ENCODE data around the gene FGF19. TPM values are rescaled to one million over a fixed set of nuclear protein-coding genes. Genes with fewer than 3 reads are reported as not detected.
A peak's percentile ranks its signal among the peaks of the same experiment; 100 is the strongest.

Gene FGF19
- total RNA-seq, 1 experiment from 2014 or later, result 10.3 TPM

DNA sequence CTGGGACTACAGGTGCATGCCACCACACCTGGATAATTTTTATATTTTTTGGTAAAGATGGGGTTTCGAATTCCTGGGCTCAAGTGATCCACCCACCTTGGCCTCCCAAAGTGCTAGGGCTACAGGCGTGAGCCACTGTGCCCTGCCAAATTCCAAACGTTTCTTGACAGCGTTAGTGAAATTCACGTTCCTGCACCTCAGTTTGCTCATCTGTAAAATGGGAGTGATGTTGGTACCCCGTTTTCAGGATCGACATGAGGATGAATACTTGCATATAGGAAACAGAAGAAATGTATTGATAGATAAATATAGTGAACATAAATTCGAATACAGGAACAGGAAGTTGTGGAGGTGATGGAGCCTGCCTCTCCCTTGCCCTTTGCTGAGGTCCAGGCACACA lies 18.5 kb downstream of the FGF19 start:
- Histone ChIP-seq H3K27ac (no peak overlapping the region), H3K27me3 (replicated peaks) (no peaks in the 10 kb centered on the region), H3K4me3 (no peak overlapping the region), H3K9me3 (replicated peaks) (no peaks in the 10 kb centered on the region), H3K4me1 (replicated peaks) (peaks cover 17% of the 10 kb centered on the region), H3K36me3 (no peaks in the 10 kb centered on the region)
- no peak for DNase-seq (ENCODE audit: low read depth in 1 of 2, low spot score in 2 of 2)

DNA sequence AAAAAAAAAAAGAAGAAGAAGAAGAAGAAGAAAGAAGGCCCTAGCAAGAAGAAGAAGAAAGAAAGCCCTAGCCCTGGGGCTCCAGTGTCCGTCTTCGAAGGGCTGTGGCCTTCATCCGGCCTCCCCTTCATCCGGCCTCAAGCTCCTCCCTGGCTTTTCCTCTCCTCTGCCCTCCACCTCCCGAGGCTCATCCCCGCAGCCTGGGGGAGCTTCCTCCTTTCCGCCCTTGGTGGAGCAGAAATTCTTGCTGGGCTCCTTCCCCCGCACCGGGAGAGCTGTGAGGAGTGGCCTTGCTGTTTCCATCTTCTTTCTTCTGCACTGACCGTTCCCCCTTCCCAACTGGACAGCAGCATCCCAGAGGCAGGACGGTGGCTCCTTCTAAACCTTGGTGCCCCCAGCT lies 19.2 kb downstream of the FGF19 start:
- H3K4me3 ChIP-seq, result no peak overlapping the region
- DNase-seq (ENCODE audit: low read depth in 1 of 2, low spot score in 2 of 2), result no peak
- no peaks in the 10 kb centered on the region for H3K9me3 ChIP-seq (replicated peaks)
- H3K27me3 ChIP-seq (replicated peaks), result no peaks in the 10 kb centered on the region
- H3K4me1 ChIP-seq (replicated peaks), result peaks cover 17% of the 10 kb centered on the region
- H3K36me3 ChIP-seq, result no peaks in the 10 kb centered on the region
- no peak overlapping the region for H3K27ac ChIP-seq

DNA sequence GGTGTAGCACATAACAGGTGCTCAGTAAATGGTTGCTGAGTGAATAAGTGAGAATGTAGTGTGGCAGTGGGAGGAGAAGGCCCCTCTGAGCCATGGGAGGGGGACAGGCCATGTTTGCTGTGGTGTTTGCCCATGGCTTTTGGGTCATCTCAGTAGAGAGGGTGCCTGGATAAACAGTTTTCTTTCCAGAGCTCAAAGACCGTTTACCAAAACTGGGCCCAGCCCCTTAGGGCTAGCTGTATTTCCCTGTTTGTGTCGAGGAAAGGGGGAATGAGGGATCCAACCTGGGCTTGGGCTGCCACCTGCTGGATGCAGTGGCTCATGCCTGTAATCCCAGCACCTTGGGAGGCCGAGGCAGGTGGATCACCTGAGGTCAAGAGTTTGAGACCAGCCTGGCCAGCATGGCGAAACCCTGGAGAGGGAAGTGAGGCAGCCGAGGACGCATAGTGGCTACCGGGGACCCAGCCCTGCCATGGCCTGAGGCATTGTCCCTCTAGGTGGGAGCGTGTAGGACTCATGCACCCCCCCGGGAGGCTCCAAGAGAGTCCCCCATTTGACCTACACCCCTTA lies 20.0 kb downstream of the FGF19 start:
- H3K4me3 ChIP-seq, result no peak overlapping the region
- peaks cover 17% of the 10 kb centered on the region for H3K4me1 ChIP-seq (replicated peaks)
- H3K36me3 ChIP-seq, result no peaks in the 10 kb centered on the region
- H3K27me3 ChIP-seq (replicated peaks), result no peaks in the 10 kb centered on the region
- H3K9me3 ChIP-seq (replicated peaks), result no peaks in the 10 kb centered on the region
- DNase-seq (ENCODE audit: low read depth in 1 of 2, low spot score in 2 of 2), result peak; percentile 55 to 67
- no peak overlapping the region for H3K27ac ChIP-seq

DNA sequence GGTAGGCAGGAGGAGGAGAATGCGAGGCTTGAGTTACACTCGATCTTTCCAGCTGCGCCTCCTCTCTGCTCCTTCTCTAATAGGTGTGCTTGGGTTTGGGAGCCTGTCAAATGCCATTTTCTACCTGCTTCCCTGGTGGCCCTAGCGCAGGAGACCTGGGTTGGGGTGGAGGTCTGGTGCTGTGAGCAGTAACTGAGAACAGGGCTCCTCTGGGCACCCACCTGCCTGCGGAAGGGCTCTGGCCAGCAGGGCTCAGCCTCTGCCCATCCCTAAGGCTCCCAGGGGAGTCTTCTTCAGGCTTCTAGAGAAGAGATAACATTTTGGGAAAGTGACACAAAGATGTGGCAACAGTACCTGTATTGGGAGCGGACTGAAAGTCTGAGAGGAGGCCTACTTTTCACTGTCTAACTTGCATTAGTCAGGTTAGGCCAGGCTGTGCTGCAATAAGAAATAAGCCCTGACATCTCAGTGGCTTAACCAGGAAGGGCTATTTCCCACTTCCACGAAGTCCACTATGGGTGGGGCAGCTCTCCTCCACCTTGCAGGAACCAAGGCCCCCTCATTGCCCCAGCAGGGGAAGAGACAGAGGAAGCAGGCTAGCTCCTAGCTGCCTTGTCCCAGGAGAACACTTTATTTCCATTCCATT lies 21.0 kb downstream of the FGF19 start:
- H3K27ac ChIP-seq, result no peak overlapping the region
- H3K4me1 ChIP-seq (replicated peaks), result peaks cover 17% of the 10 kb centered on the region
- no peaks in the 10 kb centered on the region for H3K36me3 ChIP-seq
- no peaks in the 10 kb centered on the region for H3K27me3 ChIP-seq (replicated peaks)
- no peak for DNase-seq (ENCODE audit: low read depth in 1 of 2, low spot score in 2 of 2)
- H3K9me3 ChIP-seq (replicated peaks), result no peaks in the 10 kb centered on the region
- no peak overlapping the region for H3K4me3 ChIP-seq

DNA sequence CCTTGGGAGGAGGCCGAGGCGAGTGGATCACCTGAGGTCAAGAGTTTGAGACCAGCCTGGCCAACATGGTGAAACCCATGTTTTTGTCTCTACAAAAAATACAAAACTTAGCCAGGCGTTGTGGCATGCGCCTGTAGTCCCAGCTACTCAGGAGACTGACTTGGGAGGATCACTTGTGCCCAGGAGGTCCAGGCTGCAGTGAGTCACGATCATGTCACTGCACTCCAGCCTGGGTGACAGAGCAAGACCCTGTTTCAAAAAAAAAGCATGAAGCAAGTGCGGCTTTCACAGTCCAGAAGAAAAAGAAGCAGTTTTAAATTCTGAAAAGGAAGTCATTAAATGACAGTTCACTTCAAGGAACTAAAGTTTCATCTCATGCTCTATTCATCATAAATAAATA lies 21.6 kb downstream of the FGF19 start:
- DNase-seq (ENCODE audit: low read depth in 1 of 2, low spot score in 2 of 2), result peak; percentile 64 to 82
- H3K36me3 ChIP-seq, result no peaks in the 10 kb centered on the region
- no peak overlapping the region for H3K4me3 ChIP-seq
- H3K4me1 ChIP-seq (replicated peaks), result peaks cover 17% of the 10 kb centered on the region
- H3K9me3 ChIP-seq (replicated peaks), result no peaks in the 10 kb centered on the region
- no peaks in the 10 kb centered on the region for H3K27me3 ChIP-seq (replicated peaks)
- H3K27ac ChIP-seq, result no peak overlapping the region

DNA sequence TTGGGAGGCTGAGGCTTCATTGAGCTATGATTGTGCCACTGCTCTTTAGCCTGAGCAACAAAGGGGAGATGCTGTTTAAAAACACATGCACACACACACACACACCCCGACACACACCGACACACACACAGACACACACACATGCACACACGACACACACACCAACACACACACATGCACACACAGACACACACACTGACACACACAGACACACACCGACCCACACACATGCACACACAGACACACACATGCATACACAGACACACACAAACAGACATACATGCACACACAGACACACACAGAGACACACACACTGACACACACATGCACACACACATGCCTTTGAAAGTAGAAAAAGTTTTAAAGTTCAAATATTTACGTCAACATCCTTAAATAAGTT lies 23.1 kb downstream of the FGF19 start:
- Histone ChIP-seq H3K4me3 (no peak overlapping the region), H3K4me1 (replicated peaks) (peaks cover 14% of the 10 kb centered on the region), H3K27ac (no peak overlapping the region), H3K9me3 (replicated peaks) (no peaks in the 10 kb centered on the region), H3K27me3 (replicated peaks) (no peaks in the 10 kb centered on the region), H3K36me3 (no peaks in the 10 kb centered on the region)
- no peak for DNase-seq (ENCODE audit: low read depth in 1 of 2, low spot score in 2 of 2)

DNA sequence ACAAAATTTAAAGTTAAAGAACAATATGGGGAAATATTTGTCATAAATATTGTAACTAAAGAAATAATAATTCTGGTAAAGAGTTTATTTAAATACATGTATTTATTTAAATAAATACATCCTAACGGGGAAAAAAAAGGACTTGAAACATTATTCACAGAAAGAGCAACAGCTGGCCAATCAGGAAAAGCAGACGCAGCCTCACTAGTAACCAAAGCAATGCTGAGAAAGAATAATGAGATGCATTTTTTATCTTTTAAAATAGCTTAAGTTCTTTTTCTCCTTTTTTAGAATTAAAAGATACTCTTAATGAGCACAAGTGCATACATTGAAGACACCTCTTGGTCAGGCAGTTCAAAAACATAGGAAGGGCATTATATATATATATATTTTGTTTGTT lies 26.1 kb downstream of the FGF19 start:
- no peak overlapping the region for H3K4me3 ChIP-seq
- H3K36me3 ChIP-seq, result peaks cover 16% of the 10 kb centered on the region
- H3K9me3 ChIP-seq (replicated peaks), result no peaks in the 10 kb centered on the region
- DNase-seq (ENCODE audit: low read depth in 1 of 2, low spot score in 2 of 2), result no peak
- no peaks in the 10 kb centered on the region for H3K27me3 ChIP-seq (replicated peaks)
- peaks cover 22% of the 10 kb centered on the region for H3K4me1 ChIP-seq (replicated peaks)
- no peak overlapping the region for H3K27ac ChIP-seq

DNA sequence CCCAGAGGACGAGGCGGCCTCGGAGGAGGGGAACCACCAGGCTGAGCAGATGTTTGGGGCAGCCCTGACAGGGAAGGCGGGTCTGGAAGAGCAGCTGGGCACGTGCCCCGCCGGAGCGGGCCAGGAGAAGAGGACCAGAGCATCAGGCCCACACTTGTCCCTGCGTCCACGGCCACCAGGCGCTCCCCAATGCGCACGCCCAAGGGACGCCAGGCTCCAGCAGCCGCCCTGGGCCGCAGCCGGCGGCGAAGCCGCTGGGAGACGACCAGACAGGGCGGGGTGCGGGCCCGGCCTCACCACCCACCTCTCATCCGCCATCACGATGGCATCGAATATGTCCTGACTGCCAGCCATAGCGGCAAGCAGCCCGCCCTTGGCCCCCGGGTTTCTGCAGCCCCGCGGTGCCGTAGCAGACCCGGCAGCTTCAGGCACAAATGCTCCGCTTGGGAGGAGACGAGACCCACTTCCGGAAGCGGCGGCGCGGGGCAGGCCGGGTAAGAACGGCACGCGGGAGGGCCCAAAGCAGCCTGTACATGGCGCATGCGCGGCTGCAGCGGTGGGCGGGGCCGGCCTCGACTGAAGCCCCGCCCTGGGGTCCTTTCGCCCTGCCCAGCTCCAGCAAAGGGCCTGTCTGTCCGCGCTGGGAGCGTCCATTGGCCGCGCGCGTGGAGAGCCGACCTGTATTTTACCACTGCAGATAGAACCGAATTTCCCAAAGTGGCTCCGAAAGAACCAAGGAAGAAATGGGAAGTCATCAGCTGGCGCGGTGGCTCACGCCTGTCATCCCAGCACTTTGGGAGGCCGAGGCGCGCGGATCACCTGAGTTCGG lies 28.7 kb downstream of the FGF19 start, which contains the start of gene LTO1:
TSS of gene LTO1 (minus strand) at position 468 of the 829 bp plus-strand sequence. CDS start at position 354, 114 bp downstream.
- Histone ChIP-seq H3K9me3 (replicated peaks) (no peaks in the 10 kb centered on the region), H3K4me3 (peak within 1 kb of the TSS; percentile 87), H3K4me1 (replicated peaks) (peaks cover 17% of the 10 kb centered on the region), H3K27me3 (replicated peaks) (no peaks in the 10 kb centered on the region), H3K27ac (peak within 1 kb of the TSS; percentile 70), H3K36me3 (peaks cover 43% of the 10 kb centered on the region)
- DNase-seq (ENCODE audit: low read depth in 1 of 2, low spot score in 2 of 2), result peak; percentile 100

DNA sequence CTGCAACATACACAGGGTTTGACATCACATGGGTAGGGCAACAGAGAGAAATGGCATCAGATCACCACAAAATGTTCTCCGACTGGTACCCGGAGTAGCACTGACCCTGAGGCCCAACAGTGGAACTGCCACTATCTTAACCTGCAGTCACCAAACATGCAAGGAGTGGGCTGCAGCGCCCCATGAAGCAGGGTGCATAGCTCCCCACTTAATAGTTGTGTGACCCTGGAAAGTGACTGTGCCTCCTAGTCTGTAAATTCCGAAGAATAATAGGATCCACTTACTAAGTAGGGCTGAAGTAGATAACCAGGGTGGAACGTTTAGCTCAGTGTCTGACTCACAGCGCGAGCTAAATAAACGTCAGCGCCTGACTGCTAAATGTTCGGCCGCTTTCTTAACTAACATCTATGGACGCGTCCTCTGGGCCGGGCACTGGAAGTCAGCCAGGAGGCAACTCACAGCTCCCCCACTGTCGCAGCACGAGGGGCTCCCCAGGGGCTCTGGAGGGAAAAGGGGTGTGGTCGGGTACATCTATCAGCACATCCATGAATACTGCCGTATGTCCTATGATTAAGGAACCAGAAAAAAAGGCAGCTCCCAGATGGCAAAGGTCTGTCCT lies 29.4 kb downstream of the FGF19 start:
- peak in 1 of 2 experiments; percentile 89 for DNase-seq (ENCODE audit: low read depth in 1 of 2, low spot score in 2 of 2)
- no peaks in the 10 kb centered on the region for H3K27me3 ChIP-seq (replicated peaks)
- peaks cover 50% of the 10 kb centered on the region for H3K36me3 ChIP-seq
- peak overlapping the region; percentile 70 for H3K27ac ChIP-seq
- peak overlapping the region; percentile 87 for H3K4me3 ChIP-seq
- H3K9me3 ChIP-seq (replicated peaks), result no peaks in the 10 kb centered on the region
- H3K4me1 ChIP-seq (replicated peaks), result peaks cover 20% of the 10 kb centered on the region

DNA sequence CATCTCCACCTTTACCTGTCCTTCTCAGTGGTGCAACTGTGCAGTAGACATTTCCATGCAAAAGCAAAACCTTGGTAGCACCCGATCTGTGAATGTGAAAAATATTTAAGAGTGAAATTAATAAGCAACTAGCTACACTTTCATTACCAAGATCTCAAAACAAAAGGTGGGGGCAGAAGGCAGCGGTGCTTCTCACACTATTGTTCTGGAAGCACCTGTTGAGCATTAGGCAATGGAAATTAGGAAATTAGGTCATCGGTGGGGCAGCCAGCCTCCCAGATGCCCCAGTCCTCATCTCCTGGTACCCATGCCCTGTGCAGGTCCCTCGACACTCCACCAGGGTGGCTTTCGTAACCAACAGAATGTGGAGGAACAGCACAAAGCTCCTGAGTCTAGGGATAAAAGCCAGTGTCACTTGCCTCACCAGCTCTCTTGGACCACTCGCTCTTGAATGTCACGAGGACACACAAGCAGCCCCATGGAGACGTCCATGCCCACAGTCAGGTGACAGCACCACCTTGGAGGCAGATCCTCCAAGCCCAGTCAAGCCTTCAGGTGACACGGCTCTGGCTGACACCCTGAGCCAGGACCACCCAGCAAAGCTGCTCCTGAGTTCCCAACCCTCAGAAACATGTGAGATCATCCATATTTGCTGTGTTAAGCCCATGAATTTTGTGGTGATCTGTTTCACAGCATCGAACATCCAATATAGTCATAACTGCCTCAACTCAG lies 31.9 kb downstream of the FGF19 start:
- H3K27ac ChIP-seq, result no peak overlapping the region

DNA sequence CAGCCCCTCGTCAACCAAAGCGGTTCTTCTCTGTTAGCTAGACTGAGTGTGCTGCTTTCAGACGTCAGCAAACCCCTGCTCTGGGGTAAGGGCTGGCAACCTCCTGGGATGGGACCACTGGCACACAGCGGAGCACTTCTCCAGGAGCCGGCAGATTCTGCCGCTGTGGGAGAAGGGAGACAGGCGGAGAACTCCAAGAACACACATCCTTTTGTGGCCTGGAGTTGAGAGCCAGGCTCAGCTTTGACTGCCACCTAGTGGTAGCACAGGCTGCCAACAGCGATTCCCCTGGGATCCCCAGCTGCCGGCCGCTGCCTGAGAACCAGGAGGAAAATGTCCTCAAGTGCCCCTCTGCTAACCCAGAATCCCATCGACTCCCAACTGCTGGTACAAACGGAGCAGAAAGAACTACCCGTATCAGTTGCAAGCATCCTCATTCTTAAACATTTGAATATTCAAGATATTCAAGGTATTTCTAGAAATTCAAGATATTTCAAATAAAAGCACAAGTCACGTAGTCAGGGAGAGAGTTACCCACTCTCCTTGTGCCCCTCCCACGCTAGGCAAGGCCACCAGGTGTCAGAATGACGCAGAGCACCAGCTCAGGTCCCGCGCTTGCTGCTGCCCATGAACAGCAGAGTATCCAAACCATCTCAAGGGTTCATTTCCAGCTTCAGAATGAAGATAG lies 33.5 kb downstream of the FGF19 start:
- Histone ChIP-seq H3K4me1 (replicated peaks) (peaks cover 16% of the 10 kb centered on the region), H3K9me3 (replicated peaks) (no peaks in the 10 kb centered on the region), H3K27me3 (replicated peaks) (no peaks in the 10 kb centered on the region), H3K27ac (no peak overlapping the region), H3K4me3 (no peak overlapping the region), H3K36me3 (peaks cover 90% of the 10 kb centered on the region)
- peak; percentile 89 to 95 for DNase-seq (ENCODE audit: low read depth in 1 of 2, low spot score in 2 of 2)

More for the DNA sequence above, 31.9 kb downstream of the FGF19 start:
- H3K9me3 ChIP-seq (replicated peaks), result no peaks in the 10 kb centered on the region
- peaks cover 20% of the 10 kb centered on the region for H3K4me1 ChIP-seq (replicated peaks)
- no peak overlapping the region for H3K4me3 ChIP-seq
- H3K36me3 ChIP-seq, result peaks cover 74% of the 10 kb centered on the region
- DNase-seq (ENCODE audit: low read depth in 1 of 2, low spot score in 2 of 2), result no peak
- no peaks in the 10 kb centered on the region for H3K27me3 ChIP-seq (replicated peaks)

DNA sequence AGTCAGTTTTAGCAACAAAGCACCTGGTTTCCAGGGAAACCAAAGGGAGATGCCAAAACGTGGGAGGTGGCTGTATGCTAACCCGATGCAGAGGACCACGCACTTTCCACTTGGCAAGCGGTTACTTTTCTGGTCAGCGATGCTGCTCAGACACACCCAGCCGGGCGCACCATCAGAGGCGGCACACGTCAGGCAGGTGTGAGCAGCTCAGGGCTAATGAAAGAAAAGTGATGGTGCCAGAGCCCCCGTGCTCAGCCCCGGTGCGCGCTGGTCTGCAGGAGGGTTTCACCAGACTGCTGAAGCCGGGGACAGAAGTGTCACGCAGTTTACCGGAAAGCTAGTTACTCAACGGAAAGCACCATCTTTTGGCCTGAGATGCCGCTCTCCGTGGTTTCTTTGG lies 34.3 kb downstream of the FGF19 start:
- peaks cover 16% of the 10 kb centered on the region for H3K4me1 ChIP-seq (replicated peaks)
- H3K4me3 ChIP-seq, result no peak overlapping the region
- H3K27ac ChIP-seq, result no peak overlapping the region
- peaks cover 93% of the 10 kb centered on the region for H3K36me3 ChIP-seq
- H3K27me3 ChIP-seq (replicated peaks), result no peaks in the 10 kb centered on the region
- H3K9me3 ChIP-seq (replicated peaks), result no peaks in the 10 kb centered on the region
- DNase-seq (ENCODE audit: low read depth in 1 of 2, low spot score in 2 of 2), result no peak

Data from SJSA1 (cell line).